Activated CD4-positive, alpha-beta T cell treated with anti-CD3 and anti-CD28 coated beads, Interleukin-2, amount 50 U/mL, for 24 hours (primary cell): ENCODE measurements around the gene KRT10.
"Not testable (repeated sequence)": the region's sequence is repeated elsewhere in the genome, so short reads cannot be mapped to it uniquely, and the experiment has no call there.

ENCODE experiments used
- DNase-seq, 2 donors: peaks; one replicate each; pipeline ENCODE4 v3.0.0-alpha.2; 2020; ENCODE audit warnings: low read depth in 1 of 2, low spot score in 1 of 2

The KRT10 gene

DNA sequence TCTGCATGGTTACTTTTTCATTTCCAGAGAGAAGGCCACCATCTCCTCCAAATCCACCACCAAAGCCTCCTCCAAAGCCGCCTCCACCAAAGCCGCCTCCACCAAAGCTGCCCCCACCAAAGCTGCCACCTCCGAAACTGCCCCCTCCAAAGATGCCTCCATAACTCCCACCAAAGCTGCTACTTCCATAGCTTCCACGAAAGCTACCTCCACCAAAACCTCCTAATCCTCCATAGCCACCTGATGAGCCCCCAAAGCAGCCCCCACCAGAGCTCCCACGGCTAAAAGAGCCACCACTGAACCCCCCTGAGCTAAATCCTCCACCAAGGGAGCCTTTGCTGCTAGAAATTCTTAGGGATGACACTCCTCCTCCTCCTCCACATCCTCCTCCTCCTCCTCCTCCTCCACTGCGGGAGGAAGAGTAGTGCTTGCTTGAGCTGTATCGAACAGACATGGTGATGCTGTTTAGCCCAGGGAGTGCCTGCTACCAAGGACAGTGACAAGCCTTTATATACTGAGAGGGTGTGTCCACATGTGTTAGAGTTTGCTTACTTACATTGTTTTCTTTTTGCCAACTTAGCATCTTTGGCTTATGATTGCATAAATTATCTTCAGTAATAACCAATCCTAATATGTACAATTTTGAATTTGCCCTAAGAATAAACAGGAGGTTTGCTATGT, at the start of gene KRT10:
Gene KRT10, minus strand, starts transcription at position 483 of the 681 bp plus-strand sequence. Its CDS starts 29 bp downstream, at position 454.
- DNase-seq, result no peak

DNA sequence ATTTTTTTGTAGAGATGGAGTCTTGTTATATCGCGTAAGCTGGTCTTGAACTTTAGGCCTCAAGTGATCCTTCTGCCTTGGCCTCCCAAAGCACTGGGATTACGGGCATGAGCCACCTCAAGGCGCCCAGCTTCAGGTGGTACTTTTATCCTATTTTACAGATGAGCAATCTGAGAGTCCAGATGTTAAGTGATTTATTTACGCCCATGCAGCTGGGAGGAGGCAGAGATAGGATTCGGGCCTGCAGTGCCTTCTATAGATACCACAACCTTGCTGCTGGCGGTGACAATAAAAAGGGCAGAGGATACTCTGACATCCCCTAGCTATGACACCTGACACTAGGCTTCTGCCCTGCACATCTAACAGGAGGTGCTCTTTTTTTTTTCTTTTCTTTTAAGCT, 48.9 kb upstream of the KRT10 start:
- DNase-seq, result no peak

DNA sequence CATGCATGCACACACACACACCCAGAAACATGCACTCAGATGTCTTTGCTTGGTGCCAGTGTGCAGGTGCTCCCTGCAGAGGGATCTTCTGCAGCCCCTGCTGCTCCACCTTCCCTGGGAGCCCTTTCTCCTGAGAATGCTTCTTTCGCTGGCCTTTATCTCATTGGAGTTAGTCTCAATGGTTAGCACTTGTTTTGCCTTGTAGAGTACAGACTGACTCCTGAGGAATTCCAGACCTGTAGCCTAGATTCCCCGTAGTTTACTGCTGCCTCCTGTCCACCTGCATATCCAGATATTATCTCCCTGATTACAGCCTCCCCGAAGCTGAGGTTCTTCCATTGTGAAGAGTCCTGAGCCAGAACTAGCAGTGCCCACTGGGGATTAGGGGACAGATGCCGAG, 47.7 kb upstream of the KRT10 start:
- DNase-seq, result no peak

DNA sequence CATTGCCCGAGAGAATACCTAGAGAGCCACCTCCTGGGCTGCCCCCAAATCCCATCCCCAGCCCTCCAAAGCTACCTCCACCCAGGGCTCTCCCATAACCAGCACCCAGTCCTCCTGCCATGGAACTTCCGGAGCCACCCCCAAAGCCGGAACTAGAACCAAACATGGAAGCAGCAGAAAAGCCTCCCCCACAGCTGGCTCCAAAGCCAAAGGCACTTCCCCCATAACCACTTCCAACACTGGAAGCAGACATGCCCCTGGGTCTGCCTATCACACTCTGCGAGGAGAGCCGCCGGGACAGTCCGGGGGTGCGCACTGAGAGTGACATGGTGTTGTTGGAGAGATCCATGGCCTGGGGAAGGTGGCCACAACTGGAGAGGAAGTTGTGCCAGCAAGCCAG, 44.4 kb upstream of the KRT10 start, which contains the start of gene KRT12:
Gene KRT12, minus strand, starts transcription at position 386 of the 400 bp plus-strand sequence. Its CDS starts 37 bp downstream, at position 349.
- DNase-seq, result no peak

DNA sequence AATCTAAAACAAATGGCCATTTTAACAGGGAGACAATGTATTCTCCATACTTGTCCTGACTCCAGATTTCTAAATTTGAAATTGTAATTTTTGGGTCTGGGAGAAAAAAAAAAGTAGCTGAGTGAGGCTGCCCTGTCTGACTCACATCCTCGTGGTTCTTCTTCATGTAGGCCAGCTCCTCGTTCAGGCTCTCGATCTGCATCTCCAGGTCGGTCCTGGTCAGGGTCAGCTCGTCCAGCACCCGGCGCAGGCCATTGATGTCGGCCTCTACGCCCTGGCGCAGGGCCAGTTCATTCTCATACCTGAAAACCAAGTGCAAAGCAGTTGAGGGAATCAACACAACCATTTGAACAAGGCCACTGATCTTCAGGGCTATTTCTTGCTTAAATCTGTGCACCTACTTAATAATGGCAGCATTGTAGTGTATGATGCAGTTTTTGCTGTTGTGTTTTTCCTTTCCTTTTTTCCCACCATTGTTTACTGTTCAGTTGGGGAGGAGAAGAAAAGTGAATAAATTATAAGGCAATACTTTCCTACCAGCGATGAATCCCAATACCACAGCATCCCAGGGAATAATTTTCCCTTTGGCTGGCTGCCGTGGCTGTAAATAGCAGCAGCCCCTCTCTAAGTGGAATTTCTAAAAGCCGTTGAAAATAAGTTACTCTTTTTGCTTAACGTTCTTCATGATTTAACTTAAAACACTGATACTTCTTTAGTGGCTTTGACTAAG, 42.4 kb upstream of the KRT10 start:
- no peak for DNase-seq

DNA sequence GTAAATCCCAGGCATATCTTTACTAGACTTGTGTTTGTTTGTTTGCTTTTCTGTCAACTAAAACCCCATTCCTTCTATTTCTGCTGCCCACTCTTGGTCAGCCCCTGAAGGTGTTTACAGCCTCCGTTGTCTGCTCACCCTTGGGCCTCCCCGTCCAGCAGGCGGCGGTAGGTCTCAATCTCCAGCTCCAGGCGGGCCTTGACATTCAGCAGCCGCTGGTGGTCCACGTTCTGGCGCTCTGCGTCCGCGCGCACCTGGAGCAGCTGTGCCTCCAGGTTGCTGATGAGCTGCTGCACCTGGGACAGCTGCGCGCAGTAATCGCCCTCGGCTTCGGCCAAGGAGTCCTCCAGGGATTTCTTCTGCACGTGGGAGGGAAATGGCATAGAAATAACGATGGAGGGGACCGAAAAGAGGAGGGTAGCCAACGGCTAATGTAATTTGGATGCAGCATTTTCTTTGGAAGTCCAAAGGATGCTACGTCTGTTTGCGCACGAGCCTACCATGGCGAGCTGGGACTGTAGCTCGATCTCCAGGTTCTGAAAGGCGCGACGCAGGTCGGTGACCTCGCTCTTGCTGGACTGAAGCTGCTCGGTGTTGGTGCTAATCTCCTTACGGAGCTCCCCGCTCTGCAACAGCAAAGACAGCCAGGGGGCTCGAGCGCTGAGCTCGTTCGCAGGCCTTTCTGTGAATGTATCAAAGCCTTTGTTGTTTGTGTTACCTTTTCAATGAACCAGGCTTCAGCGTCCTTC, 40.7 kb upstream of the KRT10 start:
- DNase-seq, result no peak

DNA sequence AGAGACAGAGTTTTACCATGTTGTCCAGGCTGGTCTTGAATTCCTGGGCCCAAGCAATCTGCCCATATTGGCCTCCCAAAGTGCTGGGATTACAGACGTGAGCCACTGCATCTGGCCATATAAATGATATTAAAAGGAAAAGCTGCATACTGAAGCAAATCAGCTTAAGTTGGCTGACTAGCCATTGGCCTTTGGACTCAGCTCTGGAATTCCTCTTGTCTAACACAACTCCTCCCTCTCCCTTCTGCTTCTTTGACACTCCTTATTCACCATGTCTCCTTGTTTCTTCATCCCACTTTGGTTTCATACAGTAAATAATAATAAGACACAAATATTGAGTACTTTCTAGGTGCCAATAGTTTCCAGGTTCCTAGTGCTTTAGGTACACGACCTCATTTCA, 37.1 kb upstream of the KRT10 start:
- DNase-seq, result no peak

DNA sequence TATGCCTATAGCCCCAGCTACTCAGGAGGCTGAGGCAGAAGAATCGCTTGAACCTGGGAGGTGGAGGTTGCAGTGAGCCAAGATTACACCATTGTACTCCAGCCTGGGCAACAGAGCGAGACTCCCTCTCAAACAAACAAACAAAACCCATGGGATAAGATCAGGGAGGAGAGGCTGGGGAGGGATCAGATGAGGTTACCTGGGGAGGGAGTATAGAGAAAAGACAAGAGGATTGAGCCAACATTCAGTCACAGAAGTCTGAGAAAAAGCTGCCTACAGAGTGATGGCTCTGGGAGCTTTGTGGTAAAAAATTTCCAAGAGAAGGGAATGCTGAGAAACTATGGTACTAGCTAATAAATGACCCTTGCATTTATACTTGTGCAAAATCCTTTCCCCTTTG, 36.3 kb upstream of the KRT10 start:
- DNase-seq, result not testable (repeated sequence)

DNA sequence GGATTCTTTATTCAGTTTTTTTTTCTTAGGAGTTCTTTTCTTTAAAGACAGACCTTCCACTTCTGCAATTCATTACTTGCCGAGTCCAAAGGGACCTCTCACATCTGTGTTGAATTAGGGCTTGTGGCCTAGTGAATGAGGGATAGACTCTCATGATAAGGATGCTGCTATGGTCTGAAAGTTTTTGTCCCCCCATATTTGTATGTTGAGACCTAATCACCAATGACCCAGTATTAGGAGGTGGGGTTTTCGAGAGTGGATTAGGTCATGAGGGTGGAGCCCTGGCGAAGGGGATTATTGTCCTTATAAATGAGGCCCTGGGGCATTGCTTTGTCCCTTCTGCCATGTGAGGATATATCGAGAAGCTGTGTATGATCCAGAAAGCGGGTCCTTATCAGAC, 35.1 kb upstream of the KRT10 start:
- no peak for DNase-seq

DNA sequence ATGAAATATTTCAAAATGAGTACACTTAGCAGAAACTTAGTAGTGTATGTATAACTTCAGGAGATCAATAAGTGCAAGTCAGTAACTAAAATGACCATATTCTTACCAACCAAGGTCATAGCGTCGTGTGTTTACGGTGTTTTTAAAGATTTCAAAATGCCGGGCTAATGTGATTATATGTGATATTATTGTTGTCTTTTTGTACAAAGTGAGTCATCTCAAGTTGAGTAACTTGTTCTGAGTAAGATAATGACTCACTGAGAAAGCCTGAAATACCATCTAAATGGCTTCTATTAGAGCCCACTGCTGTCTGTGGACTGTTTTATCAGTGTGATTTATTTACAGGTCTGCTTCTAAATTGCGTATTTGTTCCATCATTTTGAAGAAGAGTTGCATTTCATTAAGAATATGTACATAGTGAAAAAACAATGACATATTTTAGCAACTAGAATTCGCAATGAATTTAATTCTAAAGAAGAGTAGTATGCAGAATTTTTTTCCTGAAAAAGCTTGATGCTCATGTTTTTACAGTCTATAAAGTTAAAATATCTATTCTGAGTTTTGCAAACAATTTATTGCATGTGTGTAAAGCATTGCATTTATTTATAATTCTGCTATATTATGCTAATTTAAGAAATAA, 31.9 kb upstream of the KRT10 start:
- no peak for DNase-seq

DNA sequence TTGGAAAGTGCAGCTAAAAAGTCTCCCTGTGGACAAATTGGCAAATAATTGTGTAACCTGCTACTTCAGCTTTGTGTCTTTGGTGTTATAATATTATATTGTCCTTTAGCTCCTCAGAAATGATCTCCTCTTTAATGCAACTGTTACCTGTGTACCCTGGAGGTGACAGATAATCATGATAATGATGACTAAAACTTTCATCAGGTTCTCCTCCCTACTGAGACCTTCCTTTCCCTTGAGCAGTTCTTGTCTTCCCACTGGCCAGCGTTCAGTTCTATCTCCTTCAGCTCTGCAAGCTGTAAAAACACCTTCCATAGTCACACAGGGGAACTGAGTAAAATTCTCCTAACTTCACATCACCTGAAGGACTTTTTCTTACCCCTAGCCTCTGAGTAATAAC, 29.9 kb upstream of the KRT10 start:
- DNase-seq, result no peak

DNA sequence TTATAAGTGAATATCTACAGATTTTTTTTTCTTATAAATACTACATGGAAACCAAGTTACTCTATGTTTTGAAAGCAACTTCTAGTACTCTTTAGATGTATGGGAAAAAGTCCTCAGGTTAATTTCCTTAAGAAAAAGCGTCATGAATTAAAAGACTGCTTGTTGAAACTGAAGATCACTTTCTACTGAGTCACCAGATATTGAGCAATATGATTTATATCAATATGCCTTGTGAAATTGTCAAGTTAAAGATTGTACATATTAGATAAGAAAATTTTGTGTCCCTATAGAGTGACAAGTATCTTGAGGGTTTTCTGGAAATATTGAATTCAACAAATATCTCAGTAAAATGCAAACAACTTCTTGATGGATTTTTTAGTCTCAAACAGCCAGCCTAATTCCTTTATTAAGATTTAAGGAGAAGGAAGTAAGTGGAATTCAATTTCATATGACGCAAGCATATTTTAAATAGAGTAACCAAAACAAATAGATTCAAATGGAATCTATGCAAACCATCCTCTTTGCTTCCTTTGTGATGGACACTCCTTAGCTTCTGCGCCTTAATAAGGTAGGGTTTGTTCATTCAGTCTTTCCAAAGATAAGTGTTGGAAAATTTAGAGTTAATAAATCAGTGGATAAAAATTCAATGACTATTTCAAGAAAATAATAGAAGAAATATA, 28.0 kb upstream of the KRT10 start:
- DNase-seq, result no peak

DNA sequence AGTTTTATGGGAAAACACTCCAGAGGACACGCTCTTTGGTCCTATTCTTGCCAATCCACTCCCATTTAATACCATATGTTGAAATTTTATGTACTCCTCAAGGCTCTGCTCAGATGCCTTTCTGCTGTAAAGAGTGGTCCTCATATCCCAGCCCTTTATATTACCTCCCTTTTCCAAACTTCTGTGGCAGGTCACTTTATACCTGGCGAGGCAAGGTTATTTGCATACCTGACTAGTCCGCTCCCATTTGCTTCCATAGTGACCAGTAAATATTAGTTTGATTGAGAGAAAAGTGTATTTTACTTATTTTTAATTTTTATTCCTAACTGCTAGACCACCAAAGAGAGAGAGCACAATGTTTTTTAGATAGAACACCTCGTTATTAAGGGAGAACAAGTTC, 27.3 kb upstream of the KRT10 start:
- DNase-seq, result no peak

DNA sequence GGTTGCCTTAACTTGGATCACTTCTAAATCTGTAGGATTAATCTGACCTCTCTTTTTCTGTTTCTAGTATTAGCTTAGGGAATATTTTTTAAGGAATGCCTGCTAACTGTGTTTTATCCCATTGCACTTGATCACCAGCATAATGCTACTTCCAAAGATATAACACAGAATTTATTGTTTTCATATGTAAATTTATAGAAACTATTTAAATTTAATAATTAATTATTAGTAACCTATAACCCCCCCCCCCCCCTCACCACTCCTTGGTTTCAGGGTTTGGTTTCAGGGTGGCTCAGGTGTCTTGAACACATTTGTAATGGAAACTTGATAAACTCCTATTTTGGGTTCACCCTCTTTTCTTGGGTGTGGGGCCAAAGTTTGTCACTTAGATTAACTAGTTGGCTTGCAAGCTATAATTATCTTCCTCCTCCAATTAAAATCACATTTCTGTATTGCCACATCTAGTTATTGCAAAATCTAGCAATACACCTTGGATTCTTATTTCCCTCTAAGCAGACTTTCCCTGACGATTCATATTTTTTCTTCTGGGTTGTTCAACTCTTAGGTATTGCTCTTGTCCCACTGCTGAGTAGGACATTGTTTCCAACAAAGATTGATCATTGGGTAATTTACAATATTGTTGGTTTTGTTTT, 26.3 kb upstream of the KRT10 start:
- DNase-seq, result no peak

DNA sequence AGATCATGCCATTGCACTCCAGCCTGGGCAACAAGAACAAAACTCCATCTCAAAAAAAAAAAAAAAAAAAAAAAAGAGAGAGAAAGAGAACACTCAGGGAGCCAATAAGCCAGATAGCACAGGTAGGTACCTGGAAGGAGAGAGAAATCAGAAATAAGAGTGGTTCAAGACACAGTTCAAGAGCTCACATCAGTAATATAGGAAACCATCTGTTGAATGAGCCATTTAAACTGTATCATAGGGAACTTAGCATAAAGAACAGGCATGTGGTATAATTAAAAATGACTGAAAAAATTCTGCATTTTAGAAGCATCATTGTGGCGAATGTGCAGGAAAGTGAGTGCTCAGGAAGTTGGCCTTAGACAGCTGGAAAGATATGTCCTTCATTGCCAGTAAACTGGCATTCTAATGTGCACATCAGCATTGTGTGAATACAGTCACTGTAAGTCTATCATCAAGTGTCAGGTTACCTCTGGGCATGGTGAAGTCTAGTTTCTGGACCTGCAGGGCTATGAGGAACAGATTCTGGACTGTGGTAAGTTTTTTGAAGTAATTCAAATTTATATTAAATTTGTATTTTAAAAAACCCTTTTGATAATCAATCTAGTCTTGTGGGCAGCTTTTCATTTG, 24.2 kb upstream of the KRT10 start:
- no peak for DNase-seq

DNA sequence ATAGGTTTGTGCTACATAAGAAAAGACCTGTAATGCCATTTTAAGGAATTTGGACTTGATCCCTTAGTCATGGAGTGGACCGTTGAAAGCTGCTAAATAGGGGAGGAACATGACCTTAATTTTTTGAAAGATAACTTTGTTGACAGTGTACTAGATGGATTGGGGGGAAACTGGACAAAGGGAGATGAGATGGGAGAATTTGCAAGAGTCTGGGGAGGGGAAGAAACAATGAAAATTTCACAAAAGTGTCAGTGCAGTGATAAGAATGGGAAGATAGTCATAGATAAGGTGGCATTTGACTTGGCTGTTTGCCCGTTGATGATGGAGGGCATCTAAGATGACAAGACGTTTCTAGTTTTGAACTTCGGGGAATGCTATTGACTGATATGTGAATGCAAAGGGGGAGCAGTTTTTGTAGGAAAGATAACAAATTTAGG, 22.3 kb upstream of the KRT10 start:
- no peak for DNase-seq

DNA sequence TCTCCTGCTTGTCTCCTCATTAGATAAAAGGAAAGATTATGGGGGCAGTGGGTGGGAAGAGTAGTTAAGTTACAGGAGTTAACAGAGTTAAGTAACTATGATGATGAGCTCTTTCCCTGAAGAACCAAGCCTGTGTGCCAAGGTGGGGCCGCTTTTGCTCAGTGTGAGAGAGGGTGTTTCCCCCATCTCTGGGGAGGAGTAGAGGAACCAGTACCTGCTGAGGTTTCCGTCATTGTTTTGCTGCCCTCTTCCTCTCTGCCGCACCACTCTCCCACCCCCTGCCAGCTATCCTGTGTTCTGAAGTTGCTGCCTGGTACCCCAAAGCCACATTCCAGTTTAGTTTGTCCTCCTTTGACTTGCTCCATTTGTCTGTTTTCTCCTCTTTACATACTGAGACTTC, 20.8 kb upstream of the KRT10 start:
- DNase-seq, result no peak

DNA sequence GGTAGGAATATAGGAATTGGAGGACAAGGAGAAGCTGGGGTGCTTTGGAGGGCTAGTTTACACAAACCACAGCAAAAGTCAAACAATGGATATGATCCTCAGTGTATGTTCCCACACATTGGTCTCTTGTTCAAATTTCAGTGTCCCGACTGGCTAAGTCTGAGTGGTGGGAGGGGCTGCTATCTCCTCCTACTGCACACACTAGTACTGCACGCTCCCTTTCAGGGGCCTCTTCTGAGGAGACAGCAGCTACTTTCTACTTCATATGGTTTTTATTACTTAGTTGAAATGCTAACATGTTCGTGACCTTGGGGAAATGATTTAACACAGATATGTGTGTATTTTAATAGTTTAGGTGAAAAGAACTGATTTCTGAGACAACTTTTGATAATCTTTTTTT, 18.8 kb upstream of the KRT10 start:
- no peak for DNase-seq

DNA sequence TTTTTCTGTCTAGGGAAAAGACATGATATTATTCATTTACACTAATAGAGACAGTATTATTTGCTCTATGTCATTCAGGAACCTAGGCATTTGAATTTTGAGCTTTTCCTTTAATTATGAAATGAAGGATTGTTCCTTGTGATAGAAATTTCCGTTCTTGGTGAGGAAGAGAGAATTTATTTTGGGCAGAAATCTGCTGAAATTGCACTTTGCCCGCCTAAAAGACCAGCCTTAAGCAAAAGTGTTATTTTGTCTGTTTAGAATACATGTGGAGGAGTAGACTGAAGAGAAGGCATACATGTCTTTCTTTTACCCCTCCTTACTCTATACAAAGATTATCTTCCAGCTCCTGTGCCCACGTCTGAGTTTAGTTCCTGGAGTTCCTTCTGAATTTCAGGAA, 16.8 kb upstream of the KRT10 start:
- DNase-seq, result no peak

DNA sequence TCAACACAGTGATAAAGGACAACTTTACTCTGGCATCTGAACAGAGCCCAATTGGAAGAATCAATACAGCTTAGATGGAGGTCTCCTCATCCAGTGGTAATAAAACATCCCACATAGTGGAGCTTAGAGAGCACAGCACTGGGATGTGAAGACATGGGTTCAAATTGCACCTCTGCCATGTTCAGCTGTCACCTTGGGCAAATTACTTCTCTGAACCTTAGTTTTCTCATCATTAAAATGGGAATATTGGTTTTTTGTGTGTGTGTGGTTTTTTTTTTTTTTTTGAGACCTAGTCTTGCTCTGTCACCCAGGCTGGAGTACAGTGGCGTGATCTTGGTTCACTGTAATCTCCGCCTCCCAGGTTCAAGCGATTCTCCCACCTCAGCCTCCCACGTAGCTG, 13.6 kb upstream of the KRT10 start:
- DNase-seq, result no peak
